BLaER1 treated with 17β-estradiol and CSF1 and Interleukin-3, amounts not matched to agents 10 nM and 100 nM (cell line): Measurements from ENCODE around the gene DENND2C.

Source experiments
- H3K27ac ChIP-seq, 11 experiments: shearing (Covaris generic); formaldehyde crosslinking; 2 replicates each; pipeline ENCODE4 v1.8.1; 2022
- H3K27me3 ChIP-seq, 11 experiments: shearing (Covaris generic); formaldehyde crosslinking; 2 replicates each; pipeline ENCODE4 v1.8.1; 2022
- H3K36me3 ChIP-seq, 11 experiments: shearing (Covaris generic); formaldehyde crosslinking; 2 replicates each; pipeline ENCODE4 v1.8.1; 2022
- H3K4me1 ChIP-seq, 10 experiments: shearing (Covaris generic); formaldehyde crosslinking; 2 replicates each; pipeline ENCODE4 v1.8.1; 2022
- H3K4me2 ChIP-seq, 11 experiments: shearing (Covaris generic); formaldehyde crosslinking; 2 replicates each; pipeline ENCODE4 v1.8.1; 2022
- H3K4me3 ChIP-seq, 10 experiments: shearing (Covaris generic); formaldehyde crosslinking; 2 replicates each; pipeline ENCODE4 v1.8.1; 2022
- H3K9ac ChIP-seq, 11 experiments: shearing (Covaris generic); formaldehyde crosslinking; 2 replicates each; pipeline ENCODE4 v1.8.1; 2022
- H3K9me3 ChIP-seq, 11 experiments: shearing (Covaris generic); formaldehyde crosslinking; replicated peaks in 1 of 11; 2 replicates each; pipeline ENCODE4 v1.8.1; 2022
- H4K20me1 ChIP-seq, 11 experiments: shearing (Covaris generic); formaldehyde crosslinking; 2 replicates each; pipeline ENCODE4 v1.8.1; 2022
- Cebpa-rat ChIP-seq, 11 experiments: shearing (Covaris generic); IDR thresholded peaks; 2 replicates each; pipeline ENCODE4 v1.8.1; 2022

The DENND2C gene

GRCh38 chr1:114707604-114708003 lies 37.8 kb upstream of the DENND2C start:
- no peak overlapping the region for H3K27ac ChIP-seq
- no peak for TF ChIP-seq Cebpa-rat (IDR thresholded peaks at IDR 0.05)

GRCh38 chr1:114703242-114703641 lies 33.4 kb upstream of the DENND2C start:
- peaks cover 19 to 37% (median 31%) of the 10 kb centered on the region in 10 experiments for H3K4me1 ChIP-seq
- peak overlapping the region in 7 of 11 experiments; percentile 12 to 44 (median 31); a peak in 12 of 22 replicates for H3K4me2 ChIP-seq
- TF ChIP-seq Cebpa-rat (IDR thresholded peaks at IDR 0.05): no peak
- peaks cover 28 to 44% (median 36%) of the 10 kb centered on the region in 11 experiments for H3K36me3 ChIP-seq
- H3K27ac ChIP-seq: no peak overlapping the region
- H3K9me3 ChIP-seq: no peaks in the 10 kb centered on the region
- no peak overlapping the region for H3K4me3 ChIP-seq
- no peaks in the 10 kb centered on the region for H3K27me3 ChIP-seq
- no peak overlapping the region for H3K9ac ChIP-seq
- H4K20me1 ChIP-seq: peaks cover 0 to 3% (median 0%) of the 10 kb centered on the region in 11 experiments; a peak in 2 of 22 replicates

More at GRCh38 chr1:114707604-114708003, 37.8 kb upstream of the DENND2C start:
- no peak overlapping the region for H3K4me3 ChIP-seq
- peaks cover 0 to 30% (median 11%) of the 10 kb centered on the region in 11 experiments; a peak in 12 of 22 replicates for H4K20me1 ChIP-seq
- H3K36me3 ChIP-seq: peaks cover 69 to 86% (median 76%) of the 10 kb centered on the region in 11 experiments
- H3K27me3 ChIP-seq: no peaks in the 10 kb centered on the region
- H3K4me1 ChIP-seq: peaks cover 0 to 14% (median 9%) of the 10 kb centered on the region in 10 experiments; a peak in 11 of 20 replicates
- H3K4me2 ChIP-seq: no peak overlapping the region
- H3K9ac ChIP-seq: no peak overlapping the region
- H3K9me3 ChIP-seq: no peaks in the 10 kb centered on the region

- Histone ChIP-seq H4K20me1 (peaks cover 0 to 3% (median 0%) of the 10 kb centered on the region in 11 experiments; a peak in 1 of 22 replicates), H3K27ac (no peak overlapping the region), H3K4me2 (peak overlapping the region in 6 of 11 experiments; percentile 8 to 44 (median 32); a peak in 10 of 22 replicates), H3K36me3 (peaks cover 23 to 39% (median 31%) of the 10 kb centered on the region in 11 experiments), H3K9ac (no peak overlapping the region), H3K4me3 (no peak overlapping the region), H3K27me3 (no peaks in the 10 kb centered on the region), H3K9me3 (no peaks in the 10 kb centered on the region), H3K4me1 (peaks cover 19 to 37% (median 31%) of the 10 kb centered on the region in 10 experiments)
- TF ChIP-seq Cebpa-rat (IDR thresholded peaks at IDR 0.05): no peak
Observed at GRCh38 chr1:114702737-114703136, 32.9 kb upstream of the DENND2C start.

GRCh38 chr1:114701931-114702330 lies 32.1 kb upstream of the DENND2C start:
- Histone ChIP-seq H3K4me1 (peaks cover 19 to 37% (median 31%) of the 10 kb centered on the region in 10 experiments), H4K20me1 (0 out of 22 replicates have a peak, but pooled peaks cover 0 to 3% (median 0%) of the 10 kb centered on the region in 11 experiments), H3K27ac (no peak overlapping the region), H3K9ac (no peak overlapping the region), H3K36me3 (peaks cover 15 to 31% (median 22%) of the 10 kb centered on the region in 11 experiments), H3K9me3 (no peaks in the 10 kb centered on the region), H3K4me2 (0 out of 22 replicates have a peak overlapping the region, but pooled peaks of 1 of the 11 experiments have one; percentile 44), H3K4me3 (no peak overlapping the region), H3K27me3 (no peaks in the 10 kb centered on the region)
- TF ChIP-seq Cebpa-rat (IDR thresholded peaks at IDR 0.05): no peak

- peaks cover 19 to 37% (median 31%) of the 10 kb centered on the region in 10 experiments for H3K4me1 ChIP-seq
- H4K20me1 ChIP-seq: 0 out of 22 replicates have a peak, but pooled peaks cover 0 to 3% (median 0%) of the 10 kb centered on the region in 11 experiments
- peak overlapping the region; percentile 31 to 82 (median 57) for H3K4me2 ChIP-seq
- H3K4me3 ChIP-seq: no peak overlapping the region; a peak in 1 of 20 replicates
- peaks cover 0 to 13% (median 4%) of the 10 kb centered on the region in 11 experiments; a peak in 14 of 22 replicates for H3K36me3 ChIP-seq
- 0 out of 22 replicates have a peak overlapping the region, but pooled peaks of 1 of the 11 experiments have one; percentile 42 for H3K9ac ChIP-seq
- H3K27me3 ChIP-seq: no peaks in the 10 kb centered on the region
- no peak for TF ChIP-seq Cebpa-rat (IDR thresholded peaks at IDR 0.05)
- H3K27ac ChIP-seq: peak overlapping the region in 2 of 11 experiments; percentile 18 to 42; a peak in 3 of 22 replicates
- H3K9me3 ChIP-seq: no peaks in the 10 kb centered on the region
Observed at GRCh38 chr1:114700036-114700600, 30.3 kb upstream of the DENND2C start.

GRCh38 chr1:114696810-114697209 lies 27.0 kb upstream of the DENND2C start:
- TF ChIP-seq Cebpa-rat (IDR thresholded peaks at IDR 0.05): no peak
- peaks cover 17 to 23% (median 21%) of the 10 kb centered on the region in 10 experiments for H3K4me1 ChIP-seq
- no peak overlapping the region for H3K9ac ChIP-seq
- H3K27ac ChIP-seq: no peak overlapping the region
- H3K9me3 ChIP-seq: no peaks in the 10 kb centered on the region
- no peak overlapping the region for H3K4me2 ChIP-seq
- H3K27me3 ChIP-seq: no peaks in the 10 kb centered on the region
- H3K36me3 ChIP-seq: no peaks in the 10 kb centered on the region
- H4K20me1 ChIP-seq: no peaks in the 10 kb centered on the region
- no peak overlapping the region for H3K4me3 ChIP-seq

GRCh38 chr1:114695430-114696058 lies 25.7 kb upstream of the DENND2C start, which contains the start of gene AMPD1:
TSS of gene AMPD1 (minus strand) at chr1:114695546. CDS start at chr1:114695471, 75 bp downstream.
- no peak for TF ChIP-seq Cebpa-rat (IDR thresholded peaks at IDR 0.05)
- Histone ChIP-seq H3K9ac (no peak within 1 kb of the TSS), H3K4me1 (peaks cover 8 to 11% (median 10%) of the 10 kb centered on the region in 10 experiments), H3K36me3 (no peaks in the 10 kb centered on the region), H4K20me1 (no peaks in the 10 kb centered on the region), H3K27me3 (no peaks in the 10 kb centered on the region), H3K27ac (no peak within 1 kb of the TSS), H3K4me2 (no peak within 1 kb of the TSS), H3K9me3 (no peaks in the 10 kb centered on the region), H3K4me3 (no peak within 1 kb of the TSS)

GRCh38 chr1:114694540-114695310 lies 24.9 kb upstream of the DENND2C start:
- Histone ChIP-seq H3K4me1 (peaks cover under 1 to 2% (median 2%) of the 10 kb centered on the region in 10 experiments; a peak in 16 of 20 replicates), H4K20me1 (no peaks in the 10 kb centered on the region), H3K4me3 (no peak overlapping the region), H3K9me3 (no peaks in the 10 kb centered on the region), H3K27ac (no peak overlapping the region), H3K27me3 (no peaks in the 10 kb centered on the region), H3K4me2 (no peak overlapping the region), H3K36me3 (no peaks in the 10 kb centered on the region), H3K9ac (no peak overlapping the region)
- TF ChIP-seq Cebpa-rat (IDR thresholded peaks at IDR 0.05): no peak
